Superior temporal gyrus (tissue), 1 donor: Measurements from ENCODE around the gene HOMER2.
"Not testable (repeated sequence)": the region's sequence is repeated elsewhere in the genome, so short reads cannot be mapped to it uniquely, and the experiment has no call there.

ENCODE experiments used
- DNase-seq: peaks from one replicate; pipeline ENCODE4 v3.0.0-alpha.2; 2016; ENCODE audit errors: extremely low spot score

Gene HOMER2

GRCh38 chr15:82894971-82895520 lies 57.5 kb downstream of the HOMER2 start:
- DNase-seq = peak; percentile 44

- DNase-seq = not testable (repeated sequence)
Measured at GRCh38 chr15:82893473-82893872, 59.0 kb downstream of the HOMER2 start.

GRCh38 chr15:82892573-82892972 lies 59.9 kb downstream of the HOMER2 start:
- no peak for DNase-seq

GRCh38 chr15:82890995-82891390 lies 61.5 kb downstream of the HOMER2 start:
- no peak for DNase-seq

GRCh38 chr15:82890338-82890994 lies 62.1 kb downstream of the HOMER2 start:
- peak; percentile 56 for DNase-seq

- DNase-seq = no peak
Measured at GRCh38 chr15:82882273-82882928, 70.1 kb downstream of the HOMER2 start.

GRCh38 chr15:82881747-82882146 lies 70.8 kb downstream of the HOMER2 start:
- DNase-seq = no peak

- no peak for DNase-seq
Measured at GRCh38 chr15:82880704-82881103, 71.8 kb downstream of the HOMER2 start.

- DNase-seq = no peak
Measured at GRCh38 chr15:82878325-82878724, 74.2 kb downstream of the HOMER2 start.

- no peak for DNase-seq
Measured at GRCh38 chr15:82877825-82878224, 74.7 kb downstream of the HOMER2 start.

GRCh38 chr15:82875411-82876003 lies 77.0 kb downstream of the HOMER2 start:
- DNase-seq = no peak

GRCh38 chr15:82874961-82875360 lies 77.6 kb downstream of the HOMER2 start:
- DNase-seq = no peak

GRCh38 chr15:82874267-82874666 lies 78.3 kb downstream of the HOMER2 start:
- DNase-seq = no peak

GRCh38 chr15:82873000-82873680 lies 79.4 kb downstream of the HOMER2 start:
- no peak for DNase-seq

GRCh38 chr15:82871832-82872484 lies 80.6 kb downstream of the HOMER2 start:
- DNase-seq = no peak

GRCh38 chr15:82871358-82871757 lies 81.2 kb downstream of the HOMER2 start:
- DNase-seq = no peak

- DNase-seq = no peak
Measured at GRCh38 chr15:82870727-82871320, 81.7 kb downstream of the HOMER2 start.

GRCh38 chr15:82865981-82866380 lies 86.5 kb downstream of the HOMER2 start:
- DNase-seq = not testable (repeated sequence)

- DNase-seq = not testable (repeated sequence)
Measured at GRCh38 chr15:82865581-82865980, 86.9 kb downstream of the HOMER2 start.

- DNase-seq = no peak
Measured at GRCh38 chr15:82864967-82865366, 87.6 kb downstream of the HOMER2 start.

GRCh38 chr15:82862886-82863285 lies 89.6 kb downstream of the HOMER2 start:
- no peak for DNase-seq
